ENCODE results near the gene SARNP. TPM values are rescaled to one million over a fixed set of nuclear protein-coding genes. Genes with fewer than 3 reads are reported as not detected.
"Not testable (repeated sequence)": the region's sequence is repeated elsewhere in the genome, so short reads cannot be mapped to it uniquely, and the experiment has no call there.

The SARNP gene
- total RNA-seq, 1 donor from 2014 or later: 69.9 TPM

DNA sequence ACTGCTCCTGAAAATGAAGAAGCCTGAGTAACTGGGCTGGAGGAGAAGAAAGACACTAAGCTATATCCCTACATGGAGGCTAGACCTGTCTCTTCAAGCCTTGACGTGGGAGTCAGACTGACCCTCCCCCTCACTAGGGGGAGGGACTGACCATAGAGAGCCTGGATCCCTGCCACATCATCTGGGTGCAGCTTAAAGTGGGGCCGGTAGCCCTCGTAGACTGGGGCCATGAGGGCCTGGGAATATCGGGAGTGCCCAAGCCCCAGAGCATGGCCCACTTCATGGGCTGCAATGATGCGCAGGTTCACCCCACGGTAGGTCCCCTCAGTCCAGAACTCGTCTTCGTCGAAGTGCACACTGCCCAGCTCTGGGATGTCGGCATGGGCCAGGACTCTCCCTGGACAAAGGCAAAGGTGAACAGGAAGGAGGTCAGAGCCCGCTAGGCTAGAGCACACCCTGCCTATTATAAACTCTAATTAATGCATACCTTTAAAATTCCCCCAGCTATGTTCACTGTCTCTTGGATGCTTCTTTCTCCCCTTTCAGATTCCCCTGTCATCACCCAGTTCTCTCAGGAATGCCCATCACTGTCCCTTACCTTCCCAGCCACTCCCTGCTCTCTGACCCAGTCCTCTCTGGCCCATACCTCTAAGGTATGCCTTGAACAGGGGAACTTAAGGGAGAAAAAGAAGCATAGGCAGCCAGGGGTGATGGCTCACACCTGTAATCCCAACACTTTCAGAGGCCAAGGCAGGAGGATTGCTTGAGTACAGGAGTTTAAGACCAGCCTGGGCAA, 22.0 kb upstream of the SARNP start:
- intact Hi-C loops (cut with micrococcal nuclease): no loop called here

DNA sequence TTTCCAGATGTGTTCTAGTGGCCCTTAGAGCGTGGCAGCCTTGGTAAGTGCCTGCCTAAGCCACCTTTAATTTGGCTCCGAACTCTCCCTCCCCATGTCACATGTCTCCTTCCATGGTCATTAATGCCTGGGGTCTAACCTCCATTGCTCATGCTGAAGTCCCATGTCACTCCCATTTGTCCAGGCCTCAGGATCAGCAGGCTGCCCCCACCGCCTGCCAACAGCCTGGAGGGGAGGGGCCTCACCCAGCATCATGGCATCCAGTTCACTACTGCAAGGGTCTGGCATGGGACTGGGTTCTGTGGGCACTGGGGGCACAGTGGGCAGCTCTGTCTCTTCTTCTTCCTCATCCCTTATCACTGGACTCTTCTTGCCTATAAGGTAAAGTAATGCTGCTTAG, 20.8 kb upstream of the SARNP start:
- intact Hi-C loops (cut with micrococcal nuclease): no loop called here

- intact Hi-C loops (cut with micrococcal nuclease): not testable (repeated sequence)
Observed at GRCh38 chr12:55834400-55834799, 16.9 kb upstream of the SARNP start.

- intact Hi-C loops (cut with micrococcal nuclease): no loop called here
Observed at GRCh38 chr12:55833056-55833455, 15.5 kb upstream of the SARNP start.

- intact Hi-C loops (cut with micrococcal nuclease): no loop called here
Observed at GRCh38 chr12:55831447-55831815, 13.9 kb upstream of the SARNP start.

- intact Hi-C loops (cut with micrococcal nuclease): loop anchor here (1.0 kb wide), 1 partner anchor 109 kb away; no protein-coding TSS in a partner anchor
Observed at GRCh38 chr12:55830601-55831446, 13.3 kb upstream of the SARNP start.

DNA sequence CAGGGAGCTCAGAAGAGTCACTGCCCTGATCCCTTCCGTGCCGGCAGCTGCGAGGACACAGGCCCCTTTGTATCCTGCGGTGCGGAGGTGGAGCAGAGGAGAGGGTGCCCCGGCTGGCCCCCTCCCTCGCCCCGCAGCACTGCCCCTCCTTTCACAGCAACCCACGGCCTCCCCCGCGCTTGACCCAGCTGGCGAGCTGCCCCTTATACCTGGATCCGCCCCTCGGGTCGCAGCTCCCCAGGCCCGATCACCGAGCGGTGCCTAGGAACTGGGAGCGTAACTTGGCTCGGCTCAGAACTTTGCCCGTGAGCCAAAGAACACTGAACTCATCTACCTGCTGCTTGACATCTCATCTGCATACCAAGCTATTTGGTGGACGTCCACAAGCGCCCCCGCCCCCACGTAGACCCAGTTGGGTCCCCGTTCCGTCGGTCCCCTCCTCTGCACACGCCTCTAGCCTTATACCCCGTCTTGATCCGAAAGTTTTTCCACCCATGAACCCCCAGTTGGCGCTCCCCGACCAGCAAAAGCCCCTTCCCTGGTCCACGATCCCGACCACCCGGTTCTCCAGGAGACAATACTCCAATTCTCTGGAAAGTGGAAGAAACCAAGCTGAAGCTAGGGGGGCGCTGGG, 12.6 kb upstream of the SARNP start:
- intact Hi-C loops (cut with micrococcal nuclease): loop anchor here (1.0 to 5.0 kb wide), 14 partner anchors 13 to 1922 kb away; partner anchors contain the start of genes BLOC1S1, CDK4, CS and IKZF4

DNA sequence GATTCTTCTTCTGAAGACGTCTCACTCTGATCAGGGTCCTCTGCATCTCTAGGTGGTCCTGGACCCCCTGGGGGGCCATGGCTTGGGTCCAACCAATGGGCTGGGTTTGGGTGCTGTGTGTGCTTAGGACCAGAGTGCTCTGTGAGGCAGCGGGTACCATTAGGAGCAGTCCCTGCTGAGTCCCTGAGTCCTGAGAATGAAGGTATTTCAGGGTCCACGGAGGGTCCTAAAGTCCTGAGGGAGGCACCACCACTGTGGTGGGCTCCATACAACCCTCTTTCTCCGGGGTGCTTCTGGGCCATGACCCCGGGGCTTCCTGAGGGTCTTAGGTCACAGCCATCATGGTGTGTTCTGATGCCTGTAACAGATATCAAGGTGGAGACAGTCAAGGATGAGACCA, 10.8 kb upstream of the SARNP start:
- intact Hi-C loops (cut with micrococcal nuclease): loop anchor here (5.0 kb wide), 1 partner anchor 194 kb away; the partner anchor contains the start of gene IKZF4

- intact Hi-C loops (cut with micrococcal nuclease): loop anchor here (5.0 kb wide), 1 partner anchor 194 kb away; the partner anchor contains the start of gene IKZF4
Observed at GRCh38 chr12:55827806-55828205, 10.3 kb upstream of the SARNP start.

- intact Hi-C loops (cut with micrococcal nuclease): loop anchor here (5.0 kb wide), 1 partner anchor 198 kb away; the partner anchor contains the start of gene IKZF4
Observed at GRCh38 chr12:55824726-55825125, 7.2 kb upstream of the SARNP start.

- intact Hi-C loops (cut with micrococcal nuclease): no loop called here
Observed at GRCh38 chr12:55823419-55823818, 5.9 kb upstream of the SARNP start.

DNA sequence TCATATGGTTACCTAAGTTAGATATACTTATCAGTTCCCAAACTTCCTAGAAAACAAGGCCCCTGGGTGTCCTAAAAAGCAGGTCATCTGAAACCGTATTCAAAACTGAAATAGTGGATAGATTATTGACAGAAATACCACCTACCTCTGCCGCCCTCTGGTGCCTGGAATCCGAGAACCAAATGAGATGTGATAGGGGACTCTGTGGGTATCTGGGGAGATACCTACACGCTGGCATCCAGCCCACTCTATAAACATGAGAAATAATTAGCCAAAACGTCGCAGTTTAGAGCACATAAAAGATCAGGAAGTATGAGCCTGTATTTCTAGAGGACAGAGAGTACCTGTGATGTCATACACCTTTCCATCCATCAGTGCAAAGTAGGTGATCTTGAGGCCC, 4.7 kb upstream of the SARNP start:
- intact Hi-C loops (cut with micrococcal nuclease): no loop called here

- intact Hi-C loops (cut with micrococcal nuclease): no loop called here
Observed at GRCh38 chr12:55820679-55821078, 3.2 kb upstream of the SARNP start.

DNA sequence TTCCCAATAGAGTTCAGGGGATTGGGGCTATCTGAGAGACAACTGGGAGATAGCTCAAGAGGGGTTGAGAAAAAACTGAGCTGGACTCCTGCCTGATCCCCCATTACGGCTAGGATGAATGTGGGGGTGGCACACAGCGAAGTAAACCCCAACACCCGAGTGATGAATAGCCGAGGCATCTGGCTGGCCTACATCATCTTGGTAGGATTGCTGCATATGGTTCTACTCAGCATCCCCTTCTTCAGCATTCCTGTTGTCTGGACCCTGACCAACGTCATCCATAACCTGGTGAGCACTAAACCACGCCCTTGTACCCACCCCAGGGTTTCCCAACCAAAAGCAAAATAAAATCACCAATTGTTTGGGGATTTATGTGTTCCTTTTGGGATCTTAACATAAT, 1.4 kb upstream of the SARNP start:
- intact Hi-C loops (cut with micrococcal nuclease): loop anchor here (2.0 to 5.0 kb wide), 7 partner anchors 333 to 908 kb away; partner anchors contain the start of genes ANKRD52, APOF, ATP5F1B and MYL6B

DNA sequence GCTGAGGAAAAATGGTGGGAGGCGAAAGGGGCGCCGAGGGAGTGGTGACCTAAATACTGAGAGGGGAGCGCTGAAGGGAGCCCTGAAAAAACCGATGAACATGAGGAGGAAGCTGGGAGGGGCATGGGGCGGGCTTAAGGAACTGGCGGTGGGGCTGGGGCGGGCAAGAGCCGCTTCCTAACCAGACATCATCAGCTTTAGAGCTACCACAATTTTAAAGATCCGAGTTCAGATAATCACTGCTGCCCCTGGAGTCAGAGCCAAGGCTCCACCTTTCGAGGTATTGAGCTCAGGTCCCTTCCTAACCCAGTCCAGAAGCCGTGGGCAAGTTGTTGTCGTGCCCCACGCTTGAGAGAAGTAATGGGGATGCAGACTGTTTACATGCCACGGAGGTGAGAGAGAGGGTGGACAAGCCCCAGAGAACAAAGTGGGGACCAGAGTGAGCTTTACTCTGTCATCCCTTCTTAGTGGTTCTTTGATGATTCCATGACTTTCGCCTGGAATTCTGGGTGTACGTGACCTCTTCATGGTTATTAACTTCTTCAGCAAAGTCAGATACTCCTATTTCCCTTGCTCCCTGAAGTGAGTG, 710 bp upstream of the SARNP start:
- intact Hi-C loops (cut with micrococcal nuclease): loop anchor here (2.0 to 5.0 kb wide), 7 partner anchors 334 to 909 kb away; partner anchors contain the start of genes ANKRD52, APOF, ATP5F1B and MYL6B

DNA sequence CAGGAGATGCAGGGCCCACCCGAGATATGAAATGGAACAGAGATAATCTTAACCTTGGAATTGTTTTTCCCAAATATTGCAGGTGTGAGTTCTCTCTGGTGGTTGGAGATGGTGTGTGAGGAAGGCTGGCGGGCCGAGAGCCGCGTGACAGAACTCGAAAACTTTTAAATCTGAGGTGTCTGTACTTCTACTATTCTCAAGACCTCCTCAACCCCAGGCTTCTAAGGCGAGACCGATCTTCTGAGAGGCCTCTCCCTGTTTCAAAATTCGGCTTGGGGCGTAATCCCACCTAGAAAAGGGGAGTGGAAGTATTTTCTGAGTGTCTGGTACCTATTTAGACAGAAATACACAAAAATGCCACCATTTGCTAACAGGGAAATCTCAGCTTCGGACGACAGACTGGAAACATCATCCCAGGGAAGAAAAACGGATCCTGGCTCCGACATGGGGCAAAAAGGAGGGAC, 611 bp downstream of the SARNP start:
- intact Hi-C loops (cut with micrococcal nuclease): loop anchor here (1.0 to 5.0 kb wide), 16 partner anchors 12 to 910 kb away; partner anchors contain the start of genes APOF, ATP5F1B, BLOC1S1 and DNAJC14

DNA sequence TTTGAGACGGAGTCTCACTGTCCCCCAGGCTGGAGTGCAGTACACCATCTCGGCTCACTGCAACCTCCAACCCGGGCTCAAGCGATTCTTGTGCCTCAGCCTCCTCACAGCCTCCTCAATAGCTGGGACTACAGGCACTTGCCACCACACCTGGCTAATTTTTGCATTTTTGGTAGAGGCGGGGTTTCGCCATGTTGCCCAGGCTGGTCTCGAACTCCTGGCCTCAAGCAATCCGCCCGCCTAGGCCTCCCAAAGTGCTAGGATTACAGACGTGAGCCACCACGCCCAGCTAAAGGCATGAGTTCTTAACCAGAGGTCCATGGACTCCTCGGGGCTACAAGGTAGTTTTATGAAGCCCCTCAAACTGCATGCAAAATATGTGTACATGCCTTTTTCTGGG, 2.1 kb downstream of the SARNP start:
- intact Hi-C loops (cut with micrococcal nuclease): loop anchor here (5.0 kb wide), 6 partner anchors 337 to 912 kb away; partner anchors contain the start of genes APOF, ATP5F1B, MYL6B and NABP2

- intact Hi-C loops (cut with micrococcal nuclease): no loop called here
Observed at GRCh38 chr12:55814257-55814656, 3.3 kb downstream of the SARNP start.

DNA sequence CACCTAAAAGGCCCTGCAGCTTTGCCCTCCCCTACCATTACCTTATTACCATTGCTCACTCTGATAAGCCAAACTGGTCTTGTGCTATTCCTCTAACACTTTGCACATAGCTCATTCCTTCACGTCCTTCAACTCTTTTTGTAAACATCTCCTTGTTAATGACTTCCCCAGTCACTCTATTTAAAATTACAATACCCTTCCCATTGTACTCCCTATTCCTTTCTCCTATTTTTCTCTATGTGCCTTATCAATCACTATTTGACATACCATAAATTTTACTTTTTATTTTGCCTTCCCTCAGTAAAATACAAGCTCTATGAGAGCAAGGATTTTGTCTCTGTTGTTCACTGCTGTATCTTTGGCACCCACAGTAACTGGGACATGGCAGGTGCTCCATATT, 5.4 kb downstream of the SARNP start:
- intact Hi-C loops (cut with micrococcal nuclease): no loop called here

GRCh38 chr12:55809274-55809673, 8.2 kb downstream of the SARNP start:
- intact Hi-C loops (cut with micrococcal nuclease): no loop called here

DNA sequence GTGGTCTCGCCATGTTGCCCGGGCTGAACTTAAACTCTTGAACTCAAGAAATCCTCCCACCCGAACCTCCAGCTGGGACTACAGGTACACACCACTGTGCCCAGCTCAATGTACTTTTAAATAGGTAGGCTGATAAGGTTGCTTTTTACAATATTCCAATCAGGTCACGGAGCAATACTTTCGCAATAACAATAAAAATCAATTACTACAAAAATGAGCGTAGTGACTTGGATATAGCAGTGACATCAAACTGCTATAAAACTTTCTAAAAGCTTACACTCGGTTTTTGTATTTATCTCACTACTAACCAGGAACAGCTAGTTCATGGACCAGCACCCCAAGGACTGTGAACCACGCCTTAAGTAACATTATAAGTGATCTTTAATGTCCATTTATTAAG, 10.5 kb downstream of the SARNP start:
- intact Hi-C loops (cut with micrococcal nuclease): no loop called here
